Neutrophil (primary cell): ENCODE measurements around the gene NFIL3.
"Not testable (repeated sequence)": the region's sequence is repeated elsewhere in the genome, so short reads cannot be mapped to it uniquely, and the experiment has no call there.

Experiments
- H3K27ac ChIP-seq: fragments of 200-600 bp; sonication (generic); 2 replicates; pipeline ENCODE4 v1.5.1; 2016; ENCODE audit warnings: mild to moderate bottlenecking, moderate library complexity
- H3K27me3 ChIP-seq: fragments of 200-600 bp; sonication (generic); 2 replicates; pipeline ENCODE4 v1.6.0; 2016; ENCODE audit warnings: mild to moderate bottlenecking
- H3K36me3 ChIP-seq: fragments of 200-600 bp; sonication (generic); 2 replicates; pipeline ENCODE4 v1.5.1; 2017
- H3K4me1 ChIP-seq, 2 experiments: fragments of 200-600 bp in 1 of 2; sonication (generic) in 1 of 2; 1 replicate in 1 of 2; 2 replicates in 1 of 2; pipeline versions ENCODE4 v1.5.1 to v1.6.1; 2013 to 2016; ENCODE audit warnings: low read depth in 1 of 2, low read length in 1 of 2, mild to moderate bottlenecking in 1 of 2, moderate library complexity in 1 of 2; ENCODE audit not compliant: control insufficient read depth in 1 of 2, insufficient read depth in 1 of 2
- H3K4me3 ChIP-seq, 2 experiments: fragments of 200-600 bp in 1 of 2; sonication (generic) in 1 of 2; 1 replicate in 1 of 2; 2 replicates in 1 of 2; pipeline ENCODE4 v1.5.1; 2013 to 2016; ENCODE audit warnings: low read depth in 1 of 2, low read length in 1 of 2, mild to moderate bottlenecking in 1 of 2, moderate library complexity in 1 of 2
- H3K9me3 ChIP-seq: fragments of 200-600 bp; sonication (generic); 2 replicates; pipeline ENCODE4 v1.5.1; 2016
- CTCF ChIP-seq: fragments of 200-600 bp; sonication (generic); IDR thresholded peaks from 2 replicates; pipeline ENCODE4 v1.5.1; 2016; ENCODE audit warnings: antibody characterized with exemption

NFIL3 gene

GRCh38 chr9:91391818-91392217 lies 31.8 kb downstream of the NFIL3 start:
- H3K9me3 ChIP-seq = no peaks in the 10 kb centered on the region
- no peaks in the 10 kb centered on the region for H3K36me3 ChIP-seq
- no peak overlapping the region for H3K4me3 ChIP-seq
- H3K4me1 ChIP-seq = peaks cover 24% of the 10 kb centered on the region in 2 experiments
- no peak for TF ChIP-seq CTCF
- H3K27ac ChIP-seq = no peak overlapping the region
- H3K27me3 ChIP-seq = no peaks in the 10 kb centered on the region

GRCh38 chr9:91391412-91391811 lies 32.2 kb downstream of the NFIL3 start:
- H3K9me3 ChIP-seq = no peaks in the 10 kb centered on the region
- H3K4me3 ChIP-seq = no peak overlapping the region
- H3K27me3 ChIP-seq = no peaks in the 10 kb centered on the region
- TF ChIP-seq CTCF = no peak
- no peaks in the 10 kb centered on the region for H3K36me3 ChIP-seq
- peaks cover 23% of the 10 kb centered on the region in 2 experiments for H3K4me1 ChIP-seq
- H3K27ac ChIP-seq = no peak overlapping the region

- H3K9me3 ChIP-seq, H3K27ac ChIP-seq, H3K4me3 ChIP-seq, H3K4me1 ChIP-seq, H3K36me3 ChIP-seq, H3K27me3 ChIP-seq: not testable (repeated sequence)
Measured at GRCh38 chr9:91389686-91390085, 33.9 kb downstream of the NFIL3 start.

DNA sequence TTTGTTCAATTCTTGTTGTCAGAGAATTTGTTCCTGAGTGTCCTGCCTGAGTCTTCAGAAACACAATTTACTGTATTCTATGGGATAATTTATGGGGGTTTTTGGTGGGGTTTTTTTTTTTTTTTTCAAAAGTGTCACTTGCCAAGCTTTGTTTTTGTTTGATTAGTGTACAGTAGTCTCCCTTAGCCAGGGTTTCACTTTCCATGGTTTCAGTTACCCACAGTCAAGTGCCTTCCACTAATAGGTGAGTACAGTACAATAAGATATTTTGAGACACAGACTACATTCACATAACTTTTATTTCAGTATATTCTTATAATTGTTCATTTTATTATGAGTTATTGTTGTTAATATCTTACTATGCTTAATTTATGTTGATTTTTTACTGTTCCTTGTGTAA lies 36.9 kb downstream of the NFIL3 start:
- Histone ChIP-seq H3K27me3 (no peaks in the 10 kb centered on the region), H3K9me3 (no peaks in the 10 kb centered on the region), H3K4me3 (no peak overlapping the region), H3K4me1 (no peaks in the 10 kb centered on the region), H3K36me3 (no peaks in the 10 kb centered on the region), H3K27ac (no peak overlapping the region)
- no peak for TF ChIP-seq CTCF

DNA sequence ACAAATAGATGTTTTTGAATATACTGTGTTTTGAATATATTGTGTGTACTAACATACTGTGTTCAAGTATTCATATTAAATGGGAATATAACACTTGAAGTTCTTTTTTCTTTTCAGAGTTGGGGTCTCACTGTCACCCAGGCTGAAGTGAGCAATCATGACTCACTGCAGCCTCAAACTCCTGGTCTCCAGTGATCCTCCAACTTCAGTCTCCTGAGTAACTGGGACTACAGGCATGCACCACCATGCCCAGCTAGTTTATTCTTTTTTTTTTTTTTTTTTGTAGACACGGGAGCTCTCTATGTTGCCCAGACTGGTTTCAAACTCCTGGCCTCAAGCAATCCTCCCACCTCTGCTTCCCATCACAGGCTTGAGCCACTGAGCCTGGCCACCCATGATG lies 38.7 kb downstream of the NFIL3 start:
- no peak for TF ChIP-seq CTCF
- H3K4me3 ChIP-seq = no peak overlapping the region
- H3K27me3 ChIP-seq = no peaks in the 10 kb centered on the region
- H3K27ac ChIP-seq = no peak overlapping the region
- no peaks in the 10 kb centered on the region for H3K9me3 ChIP-seq
- H3K36me3 ChIP-seq = no peaks in the 10 kb centered on the region
- H3K4me1 ChIP-seq = no peaks in the 10 kb centered on the region

- Histone ChIP-seq H3K27me3 (no peaks in the 10 kb centered on the region), H3K4me1 (no peaks in the 10 kb centered on the region), H3K27ac (no peak overlapping the region), H3K9me3 (no peaks in the 10 kb centered on the region), H3K4me3 (no peak overlapping the region), H3K36me3 (no peaks in the 10 kb centered on the region)
- TF ChIP-seq CTCF = no peak
Measured at GRCh38 chr9:91383577-91383976, 40.1 kb downstream of the NFIL3 start.
